IMR-90 (cell line): ENCODE results near the gene CDK5RAP3. TPM values are rescaled to one million over a fixed set of nuclear protein-coding genes. Genes with fewer than 3 reads are reported as not detected.
A peak's percentile ranks its signal among the peaks of the same experiment; 100 is the strongest.

Experiments
- ATAC-seq: fragments of 200-7000 bp; cut with Tn5 transposase; 2 replicates; pipeline ENCODE4 v1.9.1; 2020; ENCODE audit warnings: low read depth, mild to moderate bottlenecking, moderate library complexity
- BruUV-seq: library from RNA; stranded (reverse); fragments of 400-500 nt; replicated peaks from 2 replicates; lab custom pipeline; 2021; lab: Mats Ljungman, UMichigan
- CTCF ChIA-PET: fragments of 300-600 bp; formaldehyde crosslinking; extraction: SDS; loops from one replicate; lab custom pipeline; 2021; ENCODE audit warnings: antibody characterized with exemption; lab: Yijun Ruan, JAX
- POLR2A ChIA-PET: fragments of 300-600 bp; sonication (Branson Sonifier 250); formaldehyde crosslinking; loops from one replicate; lab custom pipeline; 2022; ENCODE audit warnings: antibody characterized with exemption; ENCODE audit not compliant: unreplicated experiment; lab: Charles Lee
- DNase-seq: peaks from one replicate; pipeline ENCODE4 v3.0.0; 2013
- H2AFZ ChIP-seq: replicated peaks from 2 replicates; pipeline ENCODE3; 2013; ENCODE audit warnings: low read length, mild to moderate bottlenecking; ENCODE audit not compliant: poor library complexity
- H2AK5ac ChIP-seq: 2 replicates; pipeline ENCODE4 v1.6.1; 2013; ENCODE audit warnings: low read depth, low read length, inconsistent platforms
- H2AK9ac ChIP-seq: replicated peaks from 2 replicates; pipeline ENCODE3; 2013; ENCODE audit warnings: mild to moderate bottlenecking, low read depth, low read length, moderate library complexity; ENCODE audit not compliant: poor library complexity
- H2BK120ac ChIP-seq: 2 replicates; pipeline ENCODE4 v1.6.1; 2013; ENCODE audit warnings: low read depth, low read length, inconsistent platforms
- H2BK15ac ChIP-seq: 3 replicates; pipeline ENCODE4 v1.6.1; 2013; ENCODE audit warnings: low read depth, low read length, inconsistent platforms
- H2BK20ac ChIP-seq: 2 replicates; pipeline ENCODE4 v1.6.1; 2013; ENCODE audit warnings: low read depth, mild to moderate bottlenecking, inconsistent platforms, low read length, moderate library complexity
- H2BK5ac ChIP-seq: 2 replicates; pipeline ENCODE4 v1.6.1; 2013; ENCODE audit warnings: mild to moderate bottlenecking, low read depth, low read length, inconsistent platforms; ENCODE audit not compliant: poor library complexity, severe bottlenecking
- H3K14ac ChIP-seq: replicated peaks from 2 replicates; pipeline ENCODE4 v1.6.1; 2013; ENCODE audit warnings: low read depth, low read length, inconsistent platforms
- H3K18ac ChIP-seq: 2 replicates; pipeline ENCODE4 v1.6.1; 2013; ENCODE audit warnings: low read depth, low read length, control low read depth
- H3K23ac ChIP-seq: 2 replicates; pipeline ENCODE4 v1.6.1; 2013; ENCODE audit warnings: low read depth, low read length, inconsistent platforms
- H3K27ac ChIP-seq: 2 replicates; pipeline ENCODE4 v1.5.1; 2013; ENCODE audit warnings: mild to moderate bottlenecking, control low read depth, low read length; ENCODE audit not compliant: insufficient read depth
- H3K27me3 ChIP-seq: 2 replicates; pipeline ENCODE4 v1.6.1; 2013; ENCODE audit warnings: low read length; ENCODE audit not compliant: control insufficient read depth, insufficient read depth
- H3K36me3 ChIP-seq: 2 replicates; pipeline ENCODE4 v1.6.1; 2013; ENCODE audit warnings: low read length, mixed read lengths; ENCODE audit not compliant: control insufficient read depth, insufficient read depth
- H3K4ac ChIP-seq: 2 replicates; pipeline ENCODE4 v1.6.1; 2013; ENCODE audit warnings: low read depth, low read length, inconsistent platforms
- H3K4me1 ChIP-seq: 2 replicates; pipeline ENCODE4 v1.6.1; 2013; ENCODE audit warnings: low read length, mixed read lengths; ENCODE audit not compliant: control insufficient read depth, insufficient read depth
- H3K4me2 ChIP-seq: 2 replicates; pipeline ENCODE4 v1.6.1; 2013; ENCODE audit warnings: low read depth, mild to moderate bottlenecking, control low read depth, low read length, moderate library complexity
- H3K4me3 ChIP-seq: 2 replicates; pipeline ENCODE4 v1.5.1; 2013; ENCODE audit warnings: low read depth, mild to moderate bottlenecking, control low read depth, low read length, moderate library complexity; ENCODE audit not compliant: insufficient read depth
- H3K56ac ChIP-seq: 2 replicates; pipeline ENCODE4 v1.6.1; 2013; ENCODE audit warnings: low read length, inconsistent platforms; ENCODE audit not compliant: insufficient read depth; ENCODE audit errors: extremely low read depth
- H3K79me1 ChIP-seq, 2 experiments: 2 replicates each; pipeline ENCODE4 v1.6.1; 2013; ENCODE audit warnings: low read length in 2 of 2, inconsistent platforms in 1 of 2, low read depth in 1 of 2
- H3K9ac ChIP-seq: 2 replicates; pipeline ENCODE4 v1.6.1; 2013; ENCODE audit warnings: low read depth, low read length, control low read depth
- H3K9me1 ChIP-seq: 2 replicates; pipeline ENCODE4 v1.6.1; 2013; ENCODE audit warnings: low read length, inconsistent platforms; ENCODE audit not compliant: insufficient read depth
- H3K9me3 ChIP-seq: 2 replicates; pipeline ENCODE4 v1.6.1; 2013; ENCODE audit warnings: low read length; ENCODE audit not compliant: control insufficient read depth, insufficient read depth
- H4K20me1 ChIP-seq: 2 replicates; pipeline ENCODE4 v1.6.1; 2013; ENCODE audit warnings: low read length, inconsistent platforms; ENCODE audit not compliant: insufficient read depth
- H4K5ac ChIP-seq: 2 replicates; pipeline ENCODE4 v1.6.1; 2013; ENCODE audit warnings: mild to moderate bottlenecking, low read depth, low read length, control low read depth
- H4K8ac ChIP-seq, 2 experiments: 2 replicates each; pipeline ENCODE4 v1.6.1; 2013; ENCODE audit warnings: low read depth in 2 of 2, low read length in 2 of 2, control low read depth in 1 of 2, inconsistent platforms in 1 of 2
- H4K91ac ChIP-seq: 2 replicates; pipeline ENCODE4 v1.6.1; 2013; ENCODE audit warnings: low read depth, low read length, inconsistent platforms; ENCODE audit not compliant: insufficient read depth
- BHLHE40 ChIP-seq: fragments of 150-350 bp; IDR thresholded peaks from 2 replicates; pipeline ENCODE4 v1.6.1; 2016; ENCODE audit warnings: mild to moderate bottlenecking, low read depth, low read length
- CHD1 ChIP-seq: IDR thresholded peaks from 2 replicates; pipeline ENCODE4 v1.6.1; 2012; ENCODE audit warnings: low read depth, low read length, improper control_type of control experiment
- FOS ChIP-seq: fragments of 150-350 bp; IDR thresholded peaks from 2 replicates; pipeline ENCODE4 v1.6.1; 2016; ENCODE audit warnings: low read depth, low read length
- MAFK ChIP-seq: IDR thresholded peaks from 2 replicates; pipeline ENCODE4 v1.6.1; 2012; ENCODE audit warnings: low read depth, low read length, improper control_type of control experiment
- MAZ ChIP-seq: IDR thresholded peaks from 2 replicates; pipeline ENCODE4 v1.6.1; 2012; ENCODE audit warnings: low read depth, mild to moderate bottlenecking, low read length, improper control_type of control experiment, moderate library complexity, borderline replicate concordance
- MXI1 ChIP-seq: IDR thresholded peaks from 2 replicates; pipeline ENCODE4 v1.6.1; 2012; ENCODE audit warnings: low read depth, mild to moderate bottlenecking, low read length, moderate library complexity, borderline replicate concordance
- NFE2L2 ChIP-seq: fragments of 150-350 bp; IDR thresholded peaks from 2 replicates; pipeline ENCODE4 v1.6.1; 2016; ENCODE audit warnings: low read depth, mild to moderate bottlenecking, low read length
- RAD21 ChIP-seq: IDR thresholded peaks from 2 replicates; pipeline ENCODE4 v1.6.1; 2012; ENCODE audit warnings: low read length, improper control_type of control experiment
- RCOR1 ChIP-seq: IDR thresholded peaks from 2 replicates; pipeline ENCODE4 v1.6.1; 2012; ENCODE audit warnings: mild to moderate bottlenecking, low read length, improper control_type of control experiment; ENCODE audit not compliant: insufficient replicate concordance
- WGBS, 2 experiments: methylation state at CpG; one replicate each; pipeline versions ENCODE4 v1.1.5 to v1.1.7; 2013; ENCODE audit warnings: missing lambda C conversion rate in 2 of 2; ENCODE audit not compliant: insufficient read length in 1 of 2; ENCODE audit errors: extremely low coverage in 2 of 2; 5-methylcytosine and 5-hydroxymethylcytosine counted together
- dilution Hi-C: fragments of 300-500 bp; cut with HindIII; formaldehyde crosslinking; loops from one replicate; pipeline ENCODE4 v1.14.3; 2018; ENCODE audit warnings: low sequenced_read_pairs; ENCODE audit not compliant: unreplicated experiment
- in situ Hi-C: fragments of 300-500 bp; cut with MboI; formaldehyde crosslinking; loops from 3 replicates; pipeline ENCODE4 v1.14.3; 2019; ENCODE audit warnings: low sequenced_read_pairs, inconsistent platforms, mixed read lengths
- intact Hi-C: fragments of 100-400 bp; cut with micrococcal nuclease; formaldehyde crosslinking; loops from 2 replicates; pipeline ENCODE4 v1.10.0; 2022
- polyA plus RNA-seq, 3 experiments: library from polyadenylated mRNA; depleted of rRNA; stranded (reverse); fragments of >200 nt; gene quantifications; 2 replicates each; pipeline ENCODE4 v1.2.3, GENCODE V29; 2012; ENCODE audit warnings: low replicate concordance in 1 of 3
- total RNA-seq: library from RNA; depleted of rRNA; stranded (reverse); fragments of >200 nt; gene quantifications from 2 replicates; pipeline ENCODE4 v1.2.3, GENCODE V29; 2012
- TF ChIP-seq, protein P1 (sequence below): fragments of 150-350 bp; IDR thresholded peaks from 2 replicates; pipeline ENCODE4 v1.6.1; 2017; ENCODE audit warnings: mild to moderate bottlenecking, antibody characterized with exemption, low read length, low read depth
- TF ChIP-seq, protein P2 (sequence below): fragments of 150-350 bp; IDR thresholded peaks from 2 replicates; pipeline ENCODE4 v1.6.1; 2016; ENCODE audit warnings: low read depth, mild to moderate bottlenecking, low read length, moderate library complexity, borderline replicate concordance
- TF ChIP-seq, protein P3 (sequence below): conservative IDR thresholded peaks from 2 replicates; pipeline ENCODE4 v1.5.1; 2012; ENCODE audit warnings: mild to moderate bottlenecking, low read depth, low read length, improper control_type of control experiment

Gene CDK5RAP3
- total and polyA plus RNA-seq, 2 of the 4 experiments (the other 2 are of a cell fraction): 75.3 to 153 TPM

DNA sequence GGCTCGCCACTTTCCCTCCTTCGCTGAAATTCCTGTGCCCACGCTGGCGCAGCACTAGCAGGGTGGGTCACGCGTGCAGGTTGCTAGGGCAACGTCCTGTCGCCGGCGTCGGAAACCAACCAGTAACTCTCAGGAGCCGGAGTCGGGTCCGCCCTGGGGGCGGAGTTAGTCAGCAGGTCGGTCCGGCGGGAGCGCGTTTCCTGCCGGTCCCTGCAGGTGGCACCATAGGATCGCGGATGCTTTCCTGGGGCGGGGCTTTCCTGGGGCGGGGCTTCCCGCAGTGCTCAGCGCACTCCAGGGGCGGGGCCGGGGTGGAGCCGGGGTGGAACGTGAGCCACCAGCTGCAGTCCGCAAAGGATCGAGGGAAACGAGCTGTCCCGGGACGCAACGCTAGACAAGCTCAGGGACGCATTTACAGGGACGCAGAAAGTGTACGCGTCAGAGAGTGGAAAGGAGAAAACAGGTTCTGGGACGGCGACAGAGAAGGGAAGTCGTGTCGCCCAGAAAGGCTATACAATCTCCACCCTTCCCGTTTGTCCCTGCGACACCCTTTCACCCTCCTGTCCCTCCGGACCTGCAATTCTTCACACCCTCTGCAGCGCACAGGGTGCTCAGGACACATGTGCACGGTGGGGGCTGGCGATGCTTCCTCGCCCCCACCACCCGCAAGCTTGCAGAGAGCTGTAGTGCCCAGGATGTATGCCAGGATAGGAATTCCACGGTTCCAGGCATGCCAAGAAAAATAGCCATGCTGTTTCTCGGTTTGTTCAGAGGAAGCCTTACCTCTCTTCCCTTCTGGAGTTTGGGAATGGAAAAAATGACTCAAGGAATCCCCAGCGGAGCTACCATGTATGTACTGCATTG is 54.4 kb downstream of the CDK5RAP3 start:
- H3K9me1 ChIP-seq: no peaks in the 10 kb centered on the region
- no TSS peak for BruUV-seq
- H3K27me3 ChIP-seq: no peaks in the 10 kb centered on the region
- H2BK15ac ChIP-seq: no peak overlapping the region
- peak overlapping the region; percentile 50 for H2AK9ac ChIP-seq
- H3K9me3 ChIP-seq: no peaks in the 10 kb centered on the region
- H2BK5ac ChIP-seq: peak overlapping the region; percentile 2
- H2BK20ac ChIP-seq: no peak overlapping the region
- no peak overlapping the region for H4K91ac ChIP-seq
- CTCF ChIA-PET: interaction anchor here (0.5 to 3.4 kb wide), 14 partner anchors 11 to 598 kb away, joined by 3 to 18 read pairs (median 4); partner anchors contain the start of gene NFE2L1
- H4K5ac ChIP-seq: no peak overlapping the region
- peak overlapping the region; percentile 91 for H2AFZ ChIP-seq
- no peak overlapping the region for H3K18ac ChIP-seq
- POLR2A ChIA-PET: interaction anchor here (0.6 kb wide), 1 partner anchor 117 kb away, joined by 3 read pairs; no protein-coding TSS in a partner anchor
- H4K8ac ChIP-seq: peak overlapping the region in 1 of 2 experiments; percentile 38; a peak in 2 of 4 replicates
- 2% methylated on average over 40 of the region's 56 CpGs; no CpG with 5 or more reads in 1 of the 2 experiments for whole genome bisulfite sequencing, 2 experiments
- peak overlapping the region; percentile 14; the same call in 1 of the 2 replicates for H3K27ac ChIP-seq
- H3K56ac ChIP-seq: no peak overlapping the region
- peak; percentile 92 for ATAC-seq
- peak overlapping the region; percentile 21 for H3K4ac ChIP-seq
- no peak overlapping the region for H2BK120ac ChIP-seq
- dilution Hi-C loops (no loop called here), in situ Hi-C loops (loop anchor here (5.0 to 10.0 kb wide), 2 partner anchors 102 to 570 kb away; partner anchors contain the start of genes HOXB3 and HOXB5), intact Hi-C loops (loop anchor here (1.0 to 10.0 kb wide), 5 partner anchors 23 to 310 kb away; partner anchors contain the start of genes CBX1 and NFE2L1)
- peak overlapping the region; percentile 92 for H3K4me2 ChIP-seq
- peak overlapping the region; percentile 43 for H3K4me3 ChIP-seq
- peaks cover 0 to 7% of the 10 kb centered on the region in 2 experiments; a peak in 1 of 4 replicates for H3K79me1 ChIP-seq
- H3K23ac ChIP-seq: peak overlapping the region; percentile 81
- peak overlapping the region; percentile 41 for H3K9ac ChIP-seq
- peaks cover 18% of the 10 kb centered on the region for H3K4me1 ChIP-seq
- H2AK5ac ChIP-seq: peak overlapping the region; percentile 0; the same call in 1 of the 2 replicates
- H3K36me3 ChIP-seq: no peaks in the 10 kb centered on the region
- peak overlapping the region; percentile 70 for H3K14ac ChIP-seq
- H4K20me1 ChIP-seq: peaks cover 3% of the 10 kb centered on the region; the same call in 1 of the 2 replicates
- DNase-seq: peak; percentile 96
- TF ChIP-seq NFE2L2 (no peak), RCOR1 (no peak), MAZ (peak; percentile 86), FOS (no peak), CHD1 (no peak), MAFK (no peak), RAD21 (peak; percentile 90), BHLHE40 (peak; percentile 91), MXI1 (peak; percentile 99)
- TF ChIP-seq, protein P1, sequence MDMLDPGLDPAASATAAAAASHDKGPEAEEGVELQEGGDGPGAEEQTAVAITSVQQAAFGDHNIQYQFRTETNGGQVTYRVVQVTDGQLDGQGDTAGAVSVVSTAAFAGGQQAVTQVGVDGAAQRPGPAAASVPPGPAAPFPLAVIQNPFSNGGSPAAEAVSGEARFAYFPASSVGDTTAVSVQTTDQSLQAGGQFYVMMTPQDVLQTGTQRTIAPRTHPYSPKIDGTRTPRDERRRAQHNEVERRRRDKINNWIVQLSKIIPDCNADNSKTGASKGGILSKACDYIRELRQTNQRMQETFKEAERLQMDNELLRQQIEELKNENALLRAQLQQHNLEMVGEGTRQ: peak; percentile 87
- TF ChIP-seq, protein P2, sequence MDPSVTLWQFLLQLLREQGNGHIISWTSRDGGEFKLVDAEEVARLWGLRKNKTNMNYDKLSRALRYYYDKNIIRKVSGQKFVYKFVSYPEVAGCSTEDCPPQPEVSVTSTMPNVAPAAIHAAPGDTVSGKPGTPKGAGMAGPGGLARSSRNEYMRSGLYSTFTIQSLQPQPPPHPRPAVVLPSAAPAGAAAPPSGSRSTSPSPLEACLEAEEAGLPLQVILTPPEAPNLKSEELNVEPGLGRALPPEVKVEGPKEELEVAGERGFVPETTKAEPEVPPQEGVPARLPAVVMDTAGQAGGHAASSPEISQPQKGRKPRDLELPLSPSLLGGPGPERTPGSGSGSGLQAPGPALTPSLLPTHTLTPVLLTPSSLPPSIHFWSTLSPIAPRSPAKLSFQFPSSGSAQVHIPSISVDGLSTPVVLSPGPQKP: no peak
- TF ChIP-seq, protein P3, sequence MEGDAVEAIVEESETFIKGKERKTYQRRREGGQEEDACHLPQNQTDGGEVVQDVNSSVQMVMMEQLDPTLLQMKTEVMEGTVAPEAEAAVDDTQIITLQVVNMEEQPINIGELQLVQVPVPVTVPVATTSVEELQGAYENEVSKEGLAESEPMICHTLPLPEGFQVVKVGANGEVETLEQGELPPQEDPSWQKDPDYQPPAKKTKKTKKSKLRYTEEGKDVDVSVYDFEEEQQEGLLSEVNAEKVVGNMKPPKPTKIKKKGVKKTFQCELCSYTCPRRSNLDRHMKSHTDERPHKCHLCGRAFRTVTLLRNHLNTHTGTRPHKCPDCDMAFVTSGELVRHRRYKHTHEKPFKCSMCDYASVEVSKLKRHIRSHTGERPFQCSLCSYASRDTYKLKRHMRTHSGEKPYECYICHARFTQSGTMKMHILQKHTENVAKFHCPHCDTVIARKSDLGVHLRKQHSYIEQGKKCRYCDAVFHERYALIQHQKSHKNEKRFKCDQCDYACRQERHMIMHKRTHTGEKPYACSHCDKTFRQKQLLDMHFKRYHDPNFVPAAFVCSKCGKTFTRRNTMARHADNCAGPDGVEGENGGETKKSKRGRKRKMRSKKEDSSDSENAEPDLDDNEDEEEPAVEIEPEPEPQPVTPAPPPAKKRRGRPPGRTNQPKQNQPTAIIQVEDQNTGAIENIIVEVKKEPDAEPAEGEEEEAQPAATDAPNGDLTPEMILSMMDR: peak; percentile 93
